ENCODE measurements around the gene WDR12. TPM values are rescaled to one million over a fixed set of nuclear protein-coding genes. Genes with fewer than 3 reads are reported as not detected.

Gene WDR12
- total and polyA plus RNA-seq, 9 donors = 7.7 to 45.2 (median 29.2) TPM

- intact Hi-C loops (cut with DNase I) = no loop called here
- no peak overlapping the region for H3K27ac ChIP-seq
- no peaks in the 10 kb centered on the region for H3K27me3 ChIP-seq
- H3K4me1 ChIP-seq (ENCODE audit: insufficient read depth) = no peaks in the 10 kb centered on the region
- DNase-seq = no peak
- H3K4me3 ChIP-seq = no peak overlapping the region
- 65 to 85% (median 80%) methylated on average over 2 of the region's 2 CpGs for WGBS, 3 donors
- TF ChIP-seq EP300 (IDR thresholded peaks at IDR 0.05) (no peak), CTCF (IDR thresholded peaks at IDR 0.05) (no peak), POLR2A (IDR thresholded peaks at IDR 0.05) (no peak)
- no peaks in the 10 kb centered on the region for H3K36me3 ChIP-seq
- H3K9me3 ChIP-seq = peaks cover 3 to 7% of the 10 kb centered on the region in 2 donors
These were observed 66.8 kb downstream of the WDR12 start for GRCh38 chr2:202844656-202845055.

GRCh38 chr2:202842690-202843089, 68.8 kb downstream of the WDR12 start:
- H3K4me1 ChIP-seq (ENCODE audit: insufficient read depth) = no peaks in the 10 kb centered on the region

GRCh38 chr2:202841090-202841867, 70.2 kb downstream of the WDR12 start:
- H3K36me3 ChIP-seq = no peaks in the 10 kb centered on the region
- peaks cover 3 to 7% of the 10 kb centered on the region in 2 donors for H3K9me3 ChIP-seq
- H3K27ac ChIP-seq = no peak overlapping the region
- no peak overlapping the region for H3K4me3 ChIP-seq
- intact Hi-C loops (cut with DNase I) = no loop called here
- H3K27me3 ChIP-seq = no peaks in the 10 kb centered on the region
- 87 to 93% (median 92%) methylated on average over 11 of the region's 11 CpGs for WGBS, 3 donors
- DNase-seq = no peak
- TF ChIP-seq POLR2A (IDR thresholded peaks at IDR 0.05) = no peak
- TF ChIP-seq EP300 (IDR thresholded peaks at IDR 0.05) = no peak
- no peak for TF ChIP-seq CTCF (IDR thresholded peaks at IDR 0.05)
- no peaks in the 10 kb centered on the region for H3K4me1 ChIP-seq (ENCODE audit: insufficient read depth)

More at GRCh38 chr2:202842690-202843089, 68.8 kb downstream of the WDR12 start:
- intact Hi-C loops (cut with DNase I) = no loop called here
- peaks cover 3 to 7% of the 10 kb centered on the region in 2 donors for H3K9me3 ChIP-seq
- no peak for DNase-seq
- H3K4me3 ChIP-seq = no peak overlapping the region
- no peaks in the 10 kb centered on the region for H3K27me3 ChIP-seq
- no peaks in the 10 kb centered on the region for H3K36me3 ChIP-seq
- H3K27ac ChIP-seq = no peak overlapping the region
- TF ChIP-seq CTCF (IDR thresholded peaks at IDR 0.05) = no peak
- TF ChIP-seq EP300 (IDR thresholded peaks at IDR 0.05) = no peak
- TF ChIP-seq POLR2A (IDR thresholded peaks at IDR 0.05) = no peak

- Histone ChIP-seq H3K36me3 (no peaks in the 10 kb centered on the region), H3K9me3 (no peaks in the 10 kb centered on the region), H3K4me3 (no peak overlapping the region), H3K27me3 (no peaks in the 10 kb centered on the region), H3K27ac (no peak overlapping the region), H3K4me1 (ENCODE audit: insufficient read depth) (no peaks in the 10 kb centered on the region)
- peak in 2 of 5 donors; percentile 32 to 34 for DNase-seq
- intact Hi-C loops (cut with DNase I) = no loop called here
- WGBS, 3 donors = 39 to 43% (median 39%) methylated on average over 6 of the region's 6 CpGs
- no peak for TF ChIP-seq CTCF (IDR thresholded peaks at IDR 0.05)
- no peak for TF ChIP-seq POLR2A (IDR thresholded peaks at IDR 0.05)
- TF ChIP-seq EP300 (IDR thresholded peaks at IDR 0.05) = no peak
These were observed 79.9 kb downstream of the WDR12 start for GRCh38 chr2:202831242-202832220.

Data from ovary (tissue), 9 donors.